Gastroesophageal sphincter (tissue), 4 donors: ENCODE data around the gene STK25. TPM values are rescaled to one million over a fixed set of nuclear protein-coding genes. Genes with fewer than 3 reads are reported as not detected.

Source experiments
- ATAC-seq: fragments of 150-250 bp; one replicate; pipeline ENCODE4 v1.9.1; 2016; ENCODE audit warnings: mild to moderate bottlenecking, moderate library complexity
- H3K27ac ChIP-seq, 4 donors: fragments of 200-600 bp; sonication (generic) in 3 of 4; 1 replicate in 3 of 4; 2 replicates in 1 of 4; pipeline ENCODE4 v1.5.1; 2016 to 2019
- H3K27me3 ChIP-seq: fragments of 200-600 bp; sonication (generic); one replicate; pipeline ENCODE4 v1.5.1; 2019
- H3K36me3 ChIP-seq, 2 donors: fragments of 200-600 bp; sonication (generic); one replicate each; pipeline ENCODE4 v1.5.1; 2019; ENCODE audit warnings: control low read depth in 1 of 2
- H3K4me1 ChIP-seq, 3 donors: fragments of 200-600 bp; sonication (generic); 1 replicate in 2 of 3; 2 replicates in 1 of 3; pipeline ENCODE4 v1.5.1; 2016 to 2019; ENCODE audit warnings: control low read depth in 2 of 3
- H3K4me3 ChIP-seq, 2 donors: fragments of 200-600 bp; sonication (generic); one replicate each; pipeline ENCODE4 v1.5.1; 2019; ENCODE audit warnings: mild to moderate bottlenecking in 1 of 2, moderate library complexity in 1 of 2
- H3K9me3 ChIP-seq, 3 donors: fragments of 200-600 bp; sonication (generic); one replicate each; pipeline ENCODE4 v1.5.1; 2017 to 2019; ENCODE audit warnings: control low read depth in 2 of 3
- EP300 ChIP-seq: sonication (generic); formaldehyde crosslinking; IDR thresholded peaks from one replicate; pipeline ENCODE4 v1.6.1; 2017; ENCODE audit warnings: antibody characterized with exemption, mild to moderate bottlenecking
- POLR2A ChIP-seq, 2 donors: fragments of 450-650 bp; IDR thresholded peaks; one replicate each; pipeline ENCODE4 v1.6.1; 2017; ENCODE audit warnings: antibody characterized with exemption in 2 of 2, mild to moderate bottlenecking in 2 of 2, moderate library complexity in 1 of 2
- POLR2AphosphoS5 ChIP-seq: sonication (generic); formaldehyde crosslinking; IDR thresholded peaks from one replicate; pipeline ENCODE4 v1.6.1; 2017; ENCODE audit warnings: antibody characterized with exemption
- WGBS, 2 donors: methylation state at CpG; one replicate each; pipeline ENCODE4 v1.1.5; 2018; ENCODE audit warnings: low coverage in 1 of 2; 5-methylcytosine and 5-hydroxymethylcytosine counted together
- total RNA-seq, 4 donors: library from RNA; depleted of rRNA; stranded (reverse); fragments of >200 nt; gene quantifications; one replicate each; pipeline ENCODE4 v1.1.0, GENCODE V29; 2016
- TF ChIP-seq, protein P1 (sequence below), 4 experiments: fragments of 200-600 bp in 2 of 4; fragments of 450-650 bp in 2 of 4; sonication (generic) in 1 of 4; IDR thresholded peaks; one replicate each; pipeline ENCODE4 v1.5.1; 2017 to 2019; ENCODE audit warnings: antibody characterized with exemption in 4 of 4, mild to moderate bottlenecking in 2 of 4, moderate library complexity in 2 of 4

Gene STK25
- total RNA-seq, 4 donors from 2014 or later = 125 to 234 (median 174) TPM

DNA sequence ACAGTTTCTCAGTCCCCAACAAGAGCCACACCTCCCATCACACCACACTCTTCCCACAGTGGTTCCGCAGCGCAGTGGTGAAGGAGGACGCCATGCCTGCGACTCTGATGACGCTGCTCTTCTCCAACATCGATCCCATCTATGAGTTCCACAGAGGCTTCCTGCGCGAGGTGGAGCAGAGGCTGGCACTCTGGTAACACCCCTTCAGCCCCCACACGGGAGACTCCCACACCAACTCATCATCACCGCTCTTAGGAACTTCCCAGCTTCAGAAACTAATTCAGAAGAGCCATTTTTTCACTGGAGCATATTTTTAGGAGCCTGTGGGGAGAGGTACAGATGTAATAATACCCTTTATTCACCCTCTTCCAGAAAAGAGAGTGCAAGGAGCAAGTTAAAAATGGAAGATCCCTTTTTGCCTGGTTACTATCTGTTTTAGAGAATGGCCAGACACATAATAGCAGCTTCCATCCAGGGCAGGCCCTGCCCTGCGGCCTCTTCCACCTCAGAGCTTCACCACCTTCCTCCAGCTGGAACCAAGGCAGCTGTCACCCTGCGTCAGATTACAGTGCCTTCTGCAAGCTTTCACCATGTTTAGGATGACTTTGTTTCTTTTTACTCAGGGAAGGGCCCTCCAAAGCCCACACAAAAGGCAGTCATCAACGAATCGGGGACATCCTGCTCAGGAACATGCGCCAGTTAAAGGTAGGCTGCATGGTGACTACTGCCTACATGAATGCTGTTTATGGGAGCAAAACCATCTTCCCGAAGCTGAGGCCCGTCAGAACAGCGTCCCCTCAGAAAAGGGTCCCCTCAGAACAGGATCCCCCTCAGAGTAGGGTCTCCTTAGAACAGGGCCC lies 44.9 kb downstream of the STK25 start:
- no peak for ATAC-seq
- no peak for TF ChIP-seq POLR2A (IDR thresholded peaks at IDR 0.05)
- no peak for TF ChIP-seq POLR2AphosphoS5
- TF ChIP-seq, protein P1, sequence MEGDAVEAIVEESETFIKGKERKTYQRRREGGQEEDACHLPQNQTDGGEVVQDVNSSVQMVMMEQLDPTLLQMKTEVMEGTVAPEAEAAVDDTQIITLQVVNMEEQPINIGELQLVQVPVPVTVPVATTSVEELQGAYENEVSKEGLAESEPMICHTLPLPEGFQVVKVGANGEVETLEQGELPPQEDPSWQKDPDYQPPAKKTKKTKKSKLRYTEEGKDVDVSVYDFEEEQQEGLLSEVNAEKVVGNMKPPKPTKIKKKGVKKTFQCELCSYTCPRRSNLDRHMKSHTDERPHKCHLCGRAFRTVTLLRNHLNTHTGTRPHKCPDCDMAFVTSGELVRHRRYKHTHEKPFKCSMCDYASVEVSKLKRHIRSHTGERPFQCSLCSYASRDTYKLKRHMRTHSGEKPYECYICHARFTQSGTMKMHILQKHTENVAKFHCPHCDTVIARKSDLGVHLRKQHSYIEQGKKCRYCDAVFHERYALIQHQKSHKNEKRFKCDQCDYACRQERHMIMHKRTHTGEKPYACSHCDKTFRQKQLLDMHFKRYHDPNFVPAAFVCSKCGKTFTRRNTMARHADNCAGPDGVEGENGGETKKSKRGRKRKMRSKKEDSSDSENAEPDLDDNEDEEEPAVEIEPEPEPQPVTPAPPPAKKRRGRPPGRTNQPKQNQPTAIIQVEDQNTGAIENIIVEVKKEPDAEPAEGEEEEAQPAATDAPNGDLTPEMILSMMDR (IDR thresholded peaks at IDR 0.05) = no peak
- no peak for TF ChIP-seq EP300
- Histone ChIP-seq H3K27ac (no peak overlapping the region), H3K27me3 (no peaks in the 10 kb centered on the region), H3K9me3 (no peaks in the 10 kb centered on the region), H3K4me1 (no peaks in the 10 kb centered on the region), H3K36me3 (peaks cover 0 to 47% of the 10 kb centered on the region in 2 donors), H3K4me3 (no peak overlapping the region)
- WGBS, 2 donors = 82 to 85% methylated on average over 2 to 4 of the region's 18 CpGs

DNA sequence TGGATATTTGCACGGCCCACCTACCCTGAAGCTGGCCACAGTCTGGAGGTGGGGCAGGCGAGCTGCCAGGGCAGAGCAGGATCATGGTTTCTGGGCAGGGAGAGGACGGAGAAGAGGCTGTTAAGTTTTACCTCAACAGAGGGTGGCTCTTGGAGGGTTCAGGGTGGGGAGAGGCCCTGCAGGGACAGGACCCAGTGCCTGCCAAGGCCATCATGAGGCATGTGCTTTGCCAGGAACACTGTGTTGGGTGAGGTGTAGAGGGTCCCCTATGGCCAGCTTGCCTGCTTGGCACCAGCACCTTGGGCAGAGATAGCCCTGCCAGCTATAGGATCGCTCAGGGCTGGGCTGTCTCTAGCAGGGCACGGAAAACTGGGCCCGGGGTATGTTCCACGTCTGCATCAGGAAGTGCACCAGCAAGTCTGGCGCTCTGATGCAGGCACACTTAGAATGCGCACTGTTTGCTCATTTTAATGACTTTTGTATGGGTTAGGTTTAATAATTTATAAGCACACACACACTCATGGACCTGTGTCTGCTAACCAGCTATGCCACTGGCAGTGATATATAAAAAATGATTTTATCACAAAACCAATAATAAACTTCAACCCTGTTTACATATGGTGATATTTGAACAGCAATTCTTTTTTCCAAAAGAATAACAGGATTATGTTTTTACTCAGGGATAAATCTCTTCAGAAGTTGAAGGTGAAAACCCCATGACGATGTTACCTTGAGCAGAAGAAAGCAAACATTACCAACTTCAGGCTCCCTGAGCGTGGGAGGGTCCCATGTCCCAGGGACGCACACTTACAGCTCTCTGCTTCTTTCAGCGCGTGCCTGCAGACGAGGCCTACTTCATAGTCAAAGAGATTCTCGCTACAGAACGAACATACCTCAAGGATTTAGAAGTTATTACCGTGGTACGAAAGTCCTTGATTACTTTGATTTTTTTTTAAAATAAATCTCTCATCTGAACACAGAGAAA lies 46.4 kb downstream of the STK25 start:
- 91 to 92% methylated on average over 11 to 14 of the region's 19 CpGs for WGBS, 2 donors
- no peaks in the 10 kb centered on the region for H3K4me1 ChIP-seq
- no peaks in the 10 kb centered on the region for H3K27me3 ChIP-seq
- H3K9me3 ChIP-seq = no peaks in the 10 kb centered on the region
- H3K36me3 ChIP-seq = peaks cover 0 to 42% of the 10 kb centered on the region in 2 donors
- TF ChIP-seq POLR2A (IDR thresholded peaks at IDR 0.05) = no peak
- H3K4me3 ChIP-seq = no peak overlapping the region
- H3K27ac ChIP-seq = no peak overlapping the region
- ATAC-seq = no peak

DNA sequence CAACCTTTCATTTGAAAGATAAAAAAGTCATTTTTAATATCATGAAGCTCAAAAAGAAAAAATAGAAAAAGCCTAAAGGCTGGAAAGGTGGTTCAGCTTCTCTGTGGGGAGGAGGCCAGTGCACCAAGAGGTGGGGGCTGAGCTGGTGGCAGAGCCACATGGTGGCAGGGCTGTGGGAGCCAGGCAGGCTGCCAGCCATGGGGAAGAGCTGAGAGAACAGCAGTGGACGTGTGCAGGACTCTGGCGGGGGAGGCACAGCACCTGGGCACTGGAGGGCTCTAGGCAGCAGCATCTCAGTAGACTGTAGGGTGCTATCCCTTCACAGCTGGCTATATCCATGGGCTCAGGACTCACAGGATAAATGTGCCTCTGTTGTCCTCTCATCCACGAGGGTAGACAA lies 47.8 kb downstream of the STK25 start:
- Histone ChIP-seq H3K36me3 (peaks cover 0 to 34% of the 10 kb centered on the region in 2 donors), H3K27me3 (no peaks in the 10 kb centered on the region), H3K27ac (no peak overlapping the region), H3K9me3 (no peaks in the 10 kb centered on the region), H3K4me1 (no peaks in the 10 kb centered on the region), H3K4me3 (no peak overlapping the region)
- 66 to 72% methylated on average over 2 to 3 of the region's 3 CpGs for WGBS, 2 donors
- ATAC-seq = no peak
- TF ChIP-seq EP300 (no peak), POLR2AphosphoS5 (no peak), POLR2A (IDR thresholded peaks at IDR 0.05) (no peak)
- TF ChIP-seq, protein P1 (IDR thresholded peaks at IDR 0.05) = no peak

DNA sequence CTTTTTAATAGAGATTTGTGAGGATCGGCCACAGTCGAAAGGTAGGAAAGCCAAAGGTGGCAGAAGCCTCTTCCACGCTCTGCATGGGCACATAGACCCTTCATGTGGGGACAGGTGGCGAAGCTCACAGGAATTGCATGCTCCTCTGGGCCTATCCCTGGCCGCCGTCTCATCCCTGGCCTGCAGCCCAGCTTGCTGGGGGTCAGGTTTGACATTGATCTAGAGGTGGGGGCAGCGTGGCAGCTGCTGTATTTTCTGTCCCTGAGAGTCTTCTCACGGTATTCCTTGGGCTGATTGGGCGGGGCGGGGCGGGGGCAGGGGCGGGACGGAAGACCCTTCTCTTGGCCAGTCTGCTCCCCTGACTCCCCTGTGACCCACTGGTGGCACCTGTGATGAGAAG lies 48.9 kb downstream of the STK25 start:
- Histone ChIP-seq H3K4me3 (no peak overlapping the region), H3K9me3 (no peaks in the 10 kb centered on the region), H3K36me3 (peaks cover 0 to 24% of the 10 kb centered on the region in 2 donors), H3K27ac (no peak overlapping the region), H3K27me3 (no peaks in the 10 kb centered on the region), H3K4me1 (no peaks in the 10 kb centered on the region)
- no CpG with 5 or more reads among the region's 13 CpGs for WGBS, 2 donors
- no peak for ATAC-seq
- TF ChIP-seq POLR2AphosphoS5 = no peak
- TF ChIP-seq POLR2A (IDR thresholded peaks at IDR 0.05) = no peak
- no peak for TF ChIP-seq EP300

DNA sequence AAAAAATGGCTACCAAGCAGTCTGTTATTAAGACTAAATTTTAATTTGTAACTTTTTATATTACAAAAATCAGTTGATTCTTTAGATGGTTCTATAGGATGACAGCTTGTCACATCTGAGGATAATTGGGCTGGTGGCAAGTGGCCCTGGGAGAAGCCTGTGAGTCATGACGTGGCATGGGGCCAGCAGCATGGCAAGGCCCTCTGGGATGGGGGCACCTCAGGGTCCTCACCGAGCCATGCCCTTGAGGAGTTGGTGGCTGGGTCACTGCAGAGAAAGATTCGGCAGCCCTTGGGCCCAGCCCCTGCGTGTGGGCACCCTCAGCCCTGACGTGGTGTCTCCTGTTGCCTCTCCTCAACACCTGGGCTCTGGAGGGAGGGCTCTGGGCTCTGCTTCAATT lies 49.7 kb downstream of the STK25 start:
- Histone ChIP-seq H3K27ac (no peak overlapping the region), H3K4me1 (no peaks in the 10 kb centered on the region), H3K27me3 (no peaks in the 10 kb centered on the region), H3K36me3 (peaks cover 0 to 16% of the 10 kb centered on the region in 2 donors), H3K9me3 (no peaks in the 10 kb centered on the region), H3K4me3 (no peak overlapping the region)
- no peak for TF ChIP-seq EP300
- TF ChIP-seq, protein P1 (IDR thresholded peaks at IDR 0.05) = no peak
- no peak for TF ChIP-seq POLR2AphosphoS5
- TF ChIP-seq POLR2A (IDR thresholded peaks at IDR 0.05) = no peak
- no peak for ATAC-seq
- WGBS, 2 donors = no CpG with 5 or more reads among the region's 5 CpGs
